Measurements from ENCODE around the gene XPNPEP2. TPM values are rescaled to one million over a fixed set of nuclear protein-coding genes. Genes with fewer than 3 reads are reported as not detected.

The XPNPEP2 gene
- total RNA-seq, 1 experiment from 2014 or later = not detected

GRCh38 chrX:129790146-129790545 lies 51.4 kb downstream of the XPNPEP2 start:
- H3K27ac ChIP-seq (ENCODE audit: low read length) = no peak overlapping the region
- H3K9me3 ChIP-seq (ENCODE audit: low read length) = no peaks in the 10 kb centered on the region
- no peak overlapping the region for H3K4me3 ChIP-seq (ENCODE audit: low read length)
- H4K20me1 ChIP-seq (ENCODE audit: low read length) = no peaks in the 10 kb centered on the region
- H3K4me2 ChIP-seq (ENCODE audit: low read length) = no peak overlapping the region
- no peaks in the 10 kb centered on the region for H3K9me2 ChIP-seq (replicated peaks; ENCODE audit: low read length)
- ChIA-PET POLR2A (ENCODE audit: unreplicated experiment) (no interaction called here), CTCF (no interaction called here)
- H3K27me3 ChIP-seq (ENCODE audit: low read length) = no peaks in the 10 kb centered on the region
- BruUV-seq (replicated peaks) = no TSS peak
- no peak for DNase-seq
- no peak overlapping the region for H3K9ac ChIP-seq (ENCODE audit: low read length)
- no peaks in the 10 kb centered on the region for H3K79me2 ChIP-seq (ENCODE audit: low read length)
- no peaks in the 10 kb centered on the region for H3K36me3 ChIP-seq (ENCODE audit: low read depth, low read length)
- TF ChIP-seq CTCF (conservative IDR thresholded peaks at IDR 0.05; ENCODE audit: low read depth, low read length) (no peak), EZH2phosphoT487 (IDR thresholded peaks at IDR 0.05; ENCODE audit: borderline replicate concordance, low read length) (no peak), EZH2 (IDR thresholded peaks at IDR 0.05; ENCODE audit: low read length, unreplicated experiment) (no peak)
- H3F3A ChIP-seq (ENCODE audit: low read length, unreplicated experiment) = no peaks in the 10 kb centered on the region
- H3K4me1 ChIP-seq (ENCODE audit: insufficient read depth, low read length) = no peaks in the 10 kb centered on the region
- intact Hi-C loops (cut with micrococcal nuclease) = no loop called here
- H2AFZ ChIP-seq (ENCODE audit: low read length) = no peak overlapping the region
- no peak for ATAC-seq

- Histone ChIP-seq H3K4me1 (ENCODE audit: insufficient read depth, low read length) (no peaks in the 10 kb centered on the region), H3F3A (ENCODE audit: low read length, unreplicated experiment) (no peaks in the 10 kb centered on the region), H3K9me3 (ENCODE audit: low read length) (no peaks in the 10 kb centered on the region), H3K27ac (ENCODE audit: low read length) (no peak overlapping the region), H3K9ac (ENCODE audit: low read length) (no peak overlapping the region), H4K20me1 (ENCODE audit: low read length) (no peaks in the 10 kb centered on the region), H3K36me3 (ENCODE audit: low read depth, low read length) (no peaks in the 10 kb centered on the region), H3K79me2 (ENCODE audit: low read length) (no peaks in the 10 kb centered on the region), H3K27me3 (ENCODE audit: low read length) (no peaks in the 10 kb centered on the region), H3K4me2 (ENCODE audit: low read length) (no peak overlapping the region), H3K9me2 (replicated peaks; ENCODE audit: low read length) (no peaks in the 10 kb centered on the region), H3K4me3 (ENCODE audit: low read length) (no peak overlapping the region), H2AFZ (ENCODE audit: low read length) (no peak overlapping the region)
- BruUV-seq (replicated peaks) = no TSS peak
- CTCF ChIA-PET = no interaction called here
- intact Hi-C loops (cut with micrococcal nuclease) = no loop called here
- POLR2A ChIA-PET (ENCODE audit: unreplicated experiment) = no interaction called here
- ATAC-seq (no peak), DNase-seq (no peak)
- TF ChIP-seq EZH2 (IDR thresholded peaks at IDR 0.05; ENCODE audit: low read length, unreplicated experiment) = no peak
Measured at GRCh38 chrX:129790808-129791207, 52.0 kb downstream of the XPNPEP2 start.

GRCh38 chrX:129791336-129791735 lies 52.6 kb downstream of the XPNPEP2 start:
- Histone ChIP-seq H3K4me3 (ENCODE audit: low read length) (no peak overlapping the region), H3F3A (ENCODE audit: low read length, unreplicated experiment) (no peaks in the 10 kb centered on the region), H3K27me3 (ENCODE audit: low read length) (no peaks in the 10 kb centered on the region), H4K20me1 (ENCODE audit: low read length) (no peaks in the 10 kb centered on the region), H3K4me2 (ENCODE audit: low read length) (no peak overlapping the region), H2AFZ (ENCODE audit: low read length) (no peak overlapping the region), H3K9ac (ENCODE audit: low read length) (no peak overlapping the region), H3K9me3 (ENCODE audit: low read length) (no peaks in the 10 kb centered on the region), H3K27ac (ENCODE audit: low read length) (no peak overlapping the region), H3K36me3 (ENCODE audit: low read depth, low read length) (no peaks in the 10 kb centered on the region), H3K4me1 (ENCODE audit: insufficient read depth, low read length) (no peaks in the 10 kb centered on the region), H3K9me2 (replicated peaks; ENCODE audit: low read length) (no peaks in the 10 kb centered on the region), H3K79me2 (ENCODE audit: low read length) (no peaks in the 10 kb centered on the region)
- CTCF ChIA-PET = no interaction called here
- ATAC-seq (no peak), DNase-seq (no peak)
- TF ChIP-seq CTCF (conservative IDR thresholded peaks at IDR 0.05; ENCODE audit: low read depth, low read length) (no peak), EZH2phosphoT487 (IDR thresholded peaks at IDR 0.05; ENCODE audit: borderline replicate concordance, low read length) (no peak), EZH2 (IDR thresholded peaks at IDR 0.05; ENCODE audit: low read length, unreplicated experiment) (no peak)
- intact Hi-C loops (cut with micrococcal nuclease) = no loop called here
- BruUV-seq (replicated peaks) = no TSS peak
- POLR2A ChIA-PET (ENCODE audit: unreplicated experiment) = no interaction called here
